Kasumi-1 (cell line): Measurements from ENCODE around the gene ZNF202.
"Not testable (repeated sequence)": the region's sequence is repeated elsewhere in the genome, so short reads cannot be mapped to it uniquely, and the experiment has no call there.

Experiments used
- DNase-seq, 2 experiments: peaks; one replicate each; lab custom pipeline; 2025; lab: John Stamatoyannopoulos, UW

Gene ZNF202

DNA sequence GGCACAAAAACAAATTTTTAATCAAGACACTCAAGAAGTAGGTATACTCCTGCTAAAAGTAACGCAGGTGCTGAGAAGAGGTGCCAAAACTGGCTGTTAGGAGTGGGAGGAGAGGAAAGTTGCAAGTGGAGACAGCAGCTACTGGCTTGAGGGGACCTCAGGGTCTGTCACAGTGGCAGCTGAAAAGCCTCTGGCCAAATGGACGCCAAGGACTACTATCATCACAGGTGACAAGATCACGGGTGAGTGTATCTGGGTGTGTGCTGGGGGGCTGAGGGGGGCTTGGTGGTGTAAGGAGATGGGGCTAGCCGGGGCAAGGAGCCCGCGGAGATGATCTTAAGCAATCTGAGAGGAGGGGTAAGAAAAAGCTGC, 687 bp downstream of the ZNF202 start:
- DNase-seq = peak in 1 of 2 experiments; percentile 25

DNA sequence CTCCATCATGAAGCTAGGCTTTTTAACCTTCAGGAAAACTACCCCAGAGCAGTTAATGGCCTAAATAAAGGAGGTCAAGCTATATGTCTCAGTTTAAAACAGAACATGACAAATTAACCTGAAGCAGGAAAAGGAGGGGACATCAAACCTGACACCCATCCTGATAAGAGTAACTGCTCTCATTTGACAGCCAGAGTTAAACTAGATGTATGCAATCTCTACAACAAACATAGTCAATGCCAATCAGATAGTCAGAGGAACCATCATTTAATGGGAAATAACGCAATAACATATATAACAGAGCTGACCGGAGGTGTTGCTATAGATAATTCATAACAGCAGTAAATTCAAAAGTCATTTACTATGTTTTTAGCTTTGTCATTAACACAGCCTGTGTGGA, 3.1 kb downstream of the ZNF202 start:
- no peak for DNase-seq

- DNase-seq = no peak
Measured at GRCh38 chr11:123736769-123737168, 4.7 kb downstream of the ZNF202 start.

GRCh38 chr11:123729602-123730001, 11.9 kb downstream of the ZNF202 start:
- no peak for DNase-seq

GRCh38 chr11:123725995-123726655, 15.3 kb downstream of the ZNF202 start:
- DNase-seq = no peak

- DNase-seq = no peak
Measured at GRCh38 chr11:123719452-123719851, 22.0 kb downstream of the ZNF202 start.

- no peak for DNase-seq
Measured at GRCh38 chr11:123718469-123718868, 23.0 kb downstream of the ZNF202 start.

DNA sequence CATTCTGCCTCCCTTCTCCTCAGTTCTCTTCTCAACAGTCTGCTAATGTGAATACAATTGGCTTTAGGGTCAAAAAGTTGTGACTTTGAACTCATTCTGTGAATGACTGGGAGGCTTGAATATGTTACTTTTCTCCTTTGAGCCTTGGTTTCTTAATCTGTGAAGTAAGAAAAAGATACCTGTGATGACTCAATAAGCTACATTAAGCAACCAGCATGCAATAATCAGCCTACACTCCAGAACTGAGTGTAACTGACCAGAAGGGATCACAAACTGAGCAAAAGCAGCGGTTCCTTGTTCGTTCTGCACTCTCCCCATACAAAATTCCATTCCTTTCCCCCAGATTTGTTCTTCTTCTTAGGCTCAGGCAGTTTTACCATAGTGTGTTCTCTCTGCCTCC, 23.4 kb downstream of the ZNF202 start:
- DNase-seq = no peak

GRCh38 chr11:123712627-123713026, 28.8 kb downstream of the ZNF202 start:
- not testable (repeated sequence) for DNase-seq

- DNase-seq = peak; percentile 66 to 83
Measured at GRCh38 chr11:123707606-123708205, 33.8 kb downstream of the ZNF202 start.

GRCh38 chr11:123707206-123707605, 34.3 kb downstream of the ZNF202 start:
- DNase-seq = no peak

- DNase-seq = no peak
Measured at GRCh38 chr11:123704341-123704740, 37.1 kb downstream of the ZNF202 start.

DNA sequence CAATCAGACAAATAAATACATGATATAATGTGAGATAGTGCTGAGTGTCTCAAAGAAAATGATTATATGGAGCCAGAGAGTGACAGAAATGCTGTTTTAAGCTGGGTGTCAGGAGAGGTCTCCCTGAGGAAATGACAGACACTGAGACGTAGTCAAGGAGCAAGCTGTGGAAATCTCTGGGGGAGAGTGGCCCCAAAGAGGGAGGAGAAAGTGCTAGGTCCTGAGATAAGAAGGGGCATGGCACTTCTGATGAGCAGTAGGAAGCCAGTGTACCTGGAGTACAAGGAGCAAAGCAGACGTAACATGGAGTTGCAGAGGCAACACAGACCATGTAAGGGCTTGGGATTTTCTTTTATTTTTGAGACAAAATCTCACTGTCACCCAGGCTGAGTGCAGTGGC, 38.8 kb downstream of the ZNF202 start:
- no peak for DNase-seq

GRCh38 chr11:123702139-123702538, 39.3 kb downstream of the ZNF202 start:
- no peak for DNase-seq

- DNase-seq = no peak
Measured at GRCh38 chr11:123700772-123701171, 40.7 kb downstream of the ZNF202 start.

- DNase-seq = peak; percentile 38 to 42
Measured at GRCh38 chr11:123698546-123699127, 42.8 kb downstream of the ZNF202 start.

GRCh38 chr11:123696183-123696582, 45.3 kb downstream of the ZNF202 start:
- no peak for DNase-seq

DNA sequence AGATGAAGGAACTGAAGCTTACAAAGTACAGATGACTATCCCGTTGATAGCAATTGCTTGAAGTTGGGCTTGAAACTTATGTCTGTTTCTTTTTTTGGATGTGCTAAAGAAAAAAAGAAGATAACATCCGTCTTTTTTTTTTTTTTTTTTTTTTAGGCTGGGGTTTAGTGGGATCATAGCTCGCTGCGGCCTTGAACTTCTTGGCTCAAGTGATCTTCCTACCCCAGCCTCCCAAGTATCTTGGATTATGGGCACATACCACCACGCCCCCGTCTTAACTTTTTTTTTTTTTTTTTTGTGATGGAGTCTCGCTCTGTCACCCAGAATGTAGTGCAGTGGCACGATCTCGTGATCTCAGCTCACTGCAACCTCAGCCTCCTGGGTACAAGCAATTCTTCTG, 46.2 kb downstream of the ZNF202 start:
- no peak for DNase-seq

DNA sequence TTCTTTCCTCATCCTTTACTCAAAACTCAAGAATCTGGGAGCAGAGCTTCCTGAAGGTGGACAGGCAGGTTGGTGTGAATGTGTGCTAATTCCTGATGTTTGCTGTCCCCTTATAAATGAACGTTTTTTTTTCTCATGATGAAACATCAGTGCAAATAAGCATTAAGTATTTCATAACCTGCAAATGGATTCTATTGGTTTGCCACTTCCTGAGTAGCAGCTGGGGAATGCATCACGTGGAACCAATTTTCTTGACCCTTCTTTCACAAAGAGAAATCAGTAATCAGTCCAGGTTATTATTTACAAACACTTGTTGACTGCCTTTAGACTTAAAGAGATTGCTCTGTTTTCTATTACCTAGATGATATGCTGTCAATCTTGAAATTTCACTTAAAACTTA, 46.9 kb downstream of the ZNF202 start:
- DNase-seq = no peak

GRCh38 chr11:123692961-123693360, 48.5 kb downstream of the ZNF202 start:
- no peak for DNase-seq

GRCh38 chr11:123690485-123690884, 51.0 kb downstream of the ZNF202 start:
- DNase-seq = no peak

- no peak for DNase-seq
Measured at GRCh38 chr11:123684601-123685000, 56.9 kb downstream of the ZNF202 start.

- DNase-seq = no peak
Measured at GRCh38 chr11:123683428-123684170, 57.9 kb downstream of the ZNF202 start.
